HG03439 (cell line): ENCODE data around the gene COL15A1.

Source experiments
- ATAC-seq: cut with Tn5 transposase; IDR thresholded peaks from one replicate; pipeline ENCODE4 v1.9.1; 2021; ENCODE audit warnings: mild to moderate bottlenecking, moderate library complexity; ENCODE audit not compliant: unreplicated experiment

COL15A1 gene

DNA sequence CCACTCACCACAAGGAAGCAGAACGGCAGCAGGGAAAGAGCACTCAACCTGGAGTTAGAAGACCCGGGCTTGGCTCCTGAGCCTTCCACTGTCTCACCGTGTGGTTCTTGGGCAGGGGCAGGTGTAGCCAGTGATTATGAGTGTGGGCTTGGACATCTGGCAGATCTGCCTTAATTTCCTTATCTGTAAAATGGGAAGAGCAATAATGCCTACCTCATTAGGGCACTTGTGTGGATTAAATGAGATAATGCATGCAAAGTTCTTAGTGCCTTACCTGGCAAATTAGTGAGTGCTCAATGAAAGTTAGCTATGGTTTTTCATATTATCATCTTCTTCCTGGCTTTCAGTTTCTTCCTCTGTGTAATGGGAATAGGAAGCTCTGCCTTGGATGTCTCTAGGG lies 28.1 kb upstream of the COL15A1 start:
- ATAC-seq = no peak

DNA sequence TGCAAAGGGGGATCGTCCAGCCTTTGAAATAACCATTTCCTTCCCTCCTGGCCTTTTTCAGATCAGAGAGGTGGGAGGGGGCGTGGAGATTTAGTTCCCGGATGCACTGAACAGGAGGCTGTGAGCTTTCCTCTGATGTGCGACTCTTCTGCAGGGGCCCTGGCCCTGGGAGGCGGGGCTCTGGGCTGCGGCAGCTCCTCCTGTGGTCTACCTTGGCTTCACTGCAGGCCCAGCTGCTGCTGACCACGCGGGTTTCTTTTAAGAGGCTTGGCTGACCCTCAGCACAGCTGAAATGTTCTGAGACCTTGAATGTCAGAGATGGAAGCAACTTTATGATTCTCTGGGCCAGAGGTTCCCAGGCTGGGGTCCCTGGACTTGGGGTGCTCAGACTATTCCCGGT lies 27.0 kb upstream of the COL15A1 start:
- no peak for ATAC-seq

DNA sequence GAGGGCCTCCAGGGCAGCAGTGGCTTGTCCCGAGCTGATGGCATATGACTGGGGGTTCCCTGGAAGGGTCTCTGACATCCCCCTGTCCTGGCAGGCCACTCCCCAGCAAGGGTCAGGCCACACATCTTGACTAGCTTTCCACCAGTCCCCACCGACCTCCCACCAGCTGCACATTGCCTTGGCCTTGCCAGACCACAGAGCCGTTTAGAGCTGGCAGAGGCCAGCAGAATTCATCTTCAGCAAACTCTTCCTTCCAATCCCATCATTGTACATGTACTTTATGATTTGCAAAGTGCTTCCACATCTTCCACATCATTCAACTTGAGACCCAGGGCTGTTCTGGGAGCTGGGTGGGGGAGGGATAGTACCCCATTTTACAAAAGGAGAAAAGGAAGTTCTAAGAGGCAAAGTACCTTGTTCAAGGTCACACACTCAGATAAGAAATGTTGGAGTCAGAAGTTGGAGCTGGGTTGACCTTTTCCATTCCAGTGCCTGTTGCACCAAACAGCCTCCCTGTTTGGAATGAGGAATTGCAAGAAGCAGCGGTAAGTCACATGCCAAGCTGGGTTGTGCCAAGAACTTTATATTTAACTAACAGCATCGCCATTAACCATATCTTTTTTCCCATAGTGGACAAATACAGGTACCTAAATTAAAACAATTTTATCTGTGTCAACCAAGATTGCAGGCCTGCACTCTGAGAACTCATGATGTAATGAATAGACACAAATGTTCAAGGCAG lies 25.8 kb upstream of the COL15A1 start:
- no peak for ATAC-seq

DNA sequence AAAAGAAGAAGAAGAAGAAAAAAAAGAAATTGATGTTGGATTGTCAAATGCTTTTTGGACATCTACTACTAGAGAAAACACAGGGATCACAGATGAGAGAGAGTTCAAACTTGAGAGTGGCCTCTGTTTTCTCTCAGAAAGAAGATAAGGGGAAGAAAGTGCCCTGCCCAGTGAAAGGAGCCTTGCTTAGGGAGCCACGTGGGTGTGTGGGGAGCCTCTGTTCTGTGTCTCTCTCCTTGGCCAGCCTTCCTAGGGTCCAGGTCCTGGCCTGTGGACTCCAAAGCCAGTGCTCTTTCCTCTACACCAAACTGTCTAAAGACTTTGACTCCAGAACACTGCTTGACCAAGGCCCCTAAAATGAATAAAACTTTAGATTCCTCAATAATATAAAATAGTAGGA lies 22.0 kb upstream of the COL15A1 start:
- no peak for ATAC-seq

DNA sequence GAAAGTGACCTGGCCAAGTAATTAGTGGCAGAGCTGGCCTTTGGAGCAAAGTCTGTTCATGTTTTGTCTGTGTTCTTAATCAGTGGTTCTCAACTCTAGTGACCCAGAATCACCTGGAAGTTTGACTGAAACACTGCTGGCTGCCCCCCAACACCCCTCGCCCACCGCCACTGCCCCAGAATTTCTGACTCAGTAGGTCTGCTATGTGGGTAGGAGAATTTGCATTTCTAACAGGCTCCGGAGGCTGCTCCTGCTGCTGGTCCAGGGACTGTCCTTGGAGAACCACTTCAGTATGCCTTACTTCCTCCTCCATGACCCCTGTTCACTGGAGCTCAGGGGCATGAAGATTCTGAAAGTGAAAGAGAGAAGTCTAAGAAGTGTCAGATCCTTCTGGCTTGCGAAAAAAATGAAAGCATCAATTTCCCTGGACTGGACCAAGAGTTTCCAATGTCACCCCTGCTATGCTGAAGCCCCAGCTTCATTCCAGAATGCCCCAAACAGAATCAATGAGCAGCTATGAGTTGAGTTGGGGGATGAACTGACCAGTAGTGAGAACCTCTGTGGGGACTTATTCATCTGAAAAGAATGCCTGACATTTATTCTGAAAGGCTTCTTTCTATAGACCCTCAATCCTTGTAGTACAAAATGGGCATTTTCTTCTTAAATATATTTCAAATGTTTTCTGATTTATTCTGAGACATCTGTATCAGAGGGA lies 20.8 kb upstream of the COL15A1 start:
- ATAC-seq = no peak

DNA sequence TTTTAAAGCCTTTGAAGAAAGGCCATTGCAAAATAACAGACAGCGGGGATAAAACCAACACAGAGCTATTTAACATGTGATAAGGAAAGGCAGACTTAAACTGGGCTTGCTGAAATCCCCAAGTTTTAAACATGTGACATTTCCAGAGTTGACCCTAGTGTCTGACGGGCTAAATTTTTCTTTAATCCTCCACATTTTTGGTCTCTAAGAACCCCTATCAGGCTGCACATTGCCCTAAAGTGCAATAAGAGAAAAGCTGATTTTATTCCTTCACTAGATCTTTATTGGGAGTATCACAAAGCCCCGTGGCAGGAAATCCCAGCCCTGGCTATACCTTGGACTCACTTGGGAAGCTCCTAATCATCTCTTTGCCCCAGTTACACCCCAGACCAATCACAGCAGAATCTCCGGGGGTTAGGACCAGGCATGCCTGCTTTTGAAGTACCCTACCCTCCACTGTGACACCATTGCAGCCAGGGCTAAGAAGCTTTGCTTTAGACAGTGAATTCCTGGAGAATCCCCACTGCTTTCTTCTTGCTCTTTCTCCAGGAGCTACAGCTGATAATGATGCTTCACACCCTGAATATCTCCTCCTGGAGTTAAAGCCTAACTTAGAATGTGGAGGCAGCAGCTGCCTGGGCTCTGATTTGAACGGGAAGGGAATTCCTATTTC lies 20.1 kb upstream of the COL15A1 start:
- no peak for ATAC-seq

DNA sequence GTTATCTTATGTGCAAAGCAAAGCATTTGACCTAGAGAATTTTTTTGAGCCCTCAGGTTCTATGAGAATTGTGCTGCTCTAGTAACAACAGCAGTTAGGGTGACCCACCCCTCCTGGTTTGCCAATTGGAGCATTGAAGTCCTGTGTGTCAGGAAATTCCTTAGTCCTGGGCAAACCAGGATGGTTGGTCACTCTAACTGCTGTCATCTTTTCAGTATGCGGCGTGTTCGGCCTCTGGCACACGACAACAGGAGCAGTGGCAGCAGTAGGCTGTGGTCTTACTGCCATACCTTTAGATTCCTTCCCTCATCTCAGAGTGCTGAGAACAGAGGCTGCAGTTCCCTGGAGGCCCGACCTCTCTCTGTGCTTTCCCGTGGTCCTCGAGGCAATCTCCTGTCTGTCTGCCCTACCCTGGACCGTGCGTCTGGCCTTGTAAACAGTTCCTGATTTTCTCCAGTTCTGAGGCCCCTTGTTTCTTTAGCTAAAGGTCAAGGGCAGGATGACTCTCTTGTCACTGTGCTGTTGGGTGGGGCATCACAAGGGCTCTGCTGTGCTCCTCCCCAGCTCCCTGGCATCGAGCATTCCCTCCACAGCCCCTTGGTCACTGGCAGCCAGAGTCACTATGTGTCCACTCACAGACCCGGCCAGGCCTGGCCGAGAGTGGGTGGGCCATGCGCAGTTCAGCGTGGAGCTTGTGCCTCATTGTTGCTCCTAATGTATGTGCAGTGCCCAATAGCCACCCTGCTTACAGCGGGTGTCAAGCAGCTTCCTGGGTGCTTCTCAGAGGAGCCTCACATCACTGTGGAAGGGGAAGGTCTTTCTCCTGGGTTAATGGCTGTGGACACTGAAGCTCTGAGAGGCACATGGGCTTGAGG lies 18.5 kb upstream of the COL15A1 start:
- no peak for ATAC-seq

DNA sequence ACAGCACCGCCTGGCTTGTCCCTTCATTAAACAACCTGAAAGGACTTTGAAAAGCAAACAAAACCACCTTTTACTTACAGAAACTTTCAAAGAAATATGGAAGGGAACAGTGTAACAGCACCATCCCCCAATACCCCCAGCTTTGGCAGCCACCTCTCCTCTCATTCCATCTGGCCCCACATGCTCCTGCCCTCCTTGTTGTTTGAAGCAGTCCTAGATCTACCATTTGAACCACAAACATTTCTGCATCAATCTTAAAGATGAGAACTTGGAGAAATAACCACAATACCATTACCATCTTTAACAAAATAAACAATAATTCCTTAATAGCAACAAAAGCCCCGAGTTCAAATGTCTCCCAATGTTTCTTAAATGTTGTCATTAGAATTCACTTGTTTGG lies 17.8 kb upstream of the COL15A1 start:
- ATAC-seq = no peak

DNA sequence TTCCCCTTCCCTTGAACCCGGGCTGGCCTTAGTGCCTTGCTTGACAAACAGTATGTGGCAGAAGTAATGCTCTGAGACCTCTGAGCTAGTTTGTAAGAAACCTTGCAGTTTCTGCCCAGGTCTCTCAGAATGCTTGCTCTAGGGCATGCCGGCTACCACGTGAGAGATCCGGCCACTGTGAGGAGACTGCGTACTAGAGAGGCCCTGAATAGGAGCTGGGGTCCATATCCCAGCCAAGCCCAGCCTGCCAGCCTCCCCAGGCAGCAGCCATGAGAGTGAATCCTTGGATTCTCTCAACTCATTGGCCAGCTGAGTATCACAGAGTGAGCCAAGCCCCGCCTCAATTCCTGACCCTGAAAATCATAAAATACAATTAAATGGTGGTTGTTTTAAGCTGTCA lies 16.0 kb upstream of the COL15A1 start:
- no peak for ATAC-seq

DNA sequence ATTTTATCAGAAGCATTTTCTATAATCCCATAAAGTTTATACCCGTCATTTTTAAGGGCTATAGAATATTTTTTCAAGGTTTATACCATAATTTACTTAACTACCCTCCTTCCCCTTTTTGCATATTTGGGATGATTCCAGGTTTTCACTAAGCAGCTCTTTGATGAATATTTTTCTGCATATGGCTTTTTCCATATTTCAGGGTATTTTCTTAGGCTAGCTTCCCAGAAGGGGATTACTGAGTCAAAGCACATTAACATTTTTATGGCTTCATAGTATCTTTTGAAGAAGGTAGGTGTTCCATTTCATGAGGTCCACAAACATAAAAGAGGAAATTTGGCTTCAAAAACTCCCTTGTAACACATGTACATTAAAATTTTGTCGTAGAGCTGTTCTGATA lies 14.6 kb upstream of the COL15A1 start:
- no peak for ATAC-seq

DNA sequence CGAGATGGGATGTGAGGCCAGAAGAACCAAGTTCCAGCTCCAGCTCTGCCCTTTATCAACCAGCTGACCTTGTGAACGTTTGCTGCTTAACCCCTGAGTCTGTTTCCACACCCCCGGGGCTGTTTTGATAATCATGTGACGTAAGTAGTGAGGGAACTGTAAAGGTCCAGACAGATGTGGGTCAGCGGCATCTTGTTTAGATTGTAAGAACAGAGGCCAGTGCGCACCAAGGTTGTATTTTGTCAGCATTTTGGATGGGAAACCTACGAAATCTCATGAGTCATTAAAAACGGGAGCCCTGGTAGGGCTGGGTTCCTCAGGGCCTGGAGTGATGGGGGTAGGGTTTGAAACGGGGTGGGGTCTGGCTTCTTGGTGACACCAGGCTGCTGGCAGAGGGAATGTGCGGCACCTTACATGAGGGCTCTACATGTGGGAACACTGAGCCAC lies 13.8 kb upstream of the COL15A1 start:
- no peak for ATAC-seq

DNA sequence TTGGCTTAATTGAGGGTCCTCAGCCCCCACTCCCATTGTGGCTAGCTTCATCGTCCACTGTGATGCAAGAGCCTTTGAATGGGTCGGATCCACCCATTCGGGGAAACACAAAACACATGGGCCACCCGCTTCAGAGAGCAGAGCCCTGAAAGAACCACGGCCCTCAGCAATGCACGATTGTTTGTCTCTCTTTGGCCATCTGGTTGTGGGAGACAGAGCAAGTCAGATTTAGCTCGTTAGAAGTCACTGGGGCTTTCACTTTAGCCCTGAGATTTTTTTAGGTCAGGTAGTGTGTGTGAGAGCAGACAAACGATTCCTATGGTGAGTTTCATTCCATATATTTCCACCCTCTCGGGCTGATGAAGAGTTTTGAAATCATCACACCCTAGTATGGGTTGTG lies 12.9 kb upstream of the COL15A1 start:
- ATAC-seq = no peak

DNA sequence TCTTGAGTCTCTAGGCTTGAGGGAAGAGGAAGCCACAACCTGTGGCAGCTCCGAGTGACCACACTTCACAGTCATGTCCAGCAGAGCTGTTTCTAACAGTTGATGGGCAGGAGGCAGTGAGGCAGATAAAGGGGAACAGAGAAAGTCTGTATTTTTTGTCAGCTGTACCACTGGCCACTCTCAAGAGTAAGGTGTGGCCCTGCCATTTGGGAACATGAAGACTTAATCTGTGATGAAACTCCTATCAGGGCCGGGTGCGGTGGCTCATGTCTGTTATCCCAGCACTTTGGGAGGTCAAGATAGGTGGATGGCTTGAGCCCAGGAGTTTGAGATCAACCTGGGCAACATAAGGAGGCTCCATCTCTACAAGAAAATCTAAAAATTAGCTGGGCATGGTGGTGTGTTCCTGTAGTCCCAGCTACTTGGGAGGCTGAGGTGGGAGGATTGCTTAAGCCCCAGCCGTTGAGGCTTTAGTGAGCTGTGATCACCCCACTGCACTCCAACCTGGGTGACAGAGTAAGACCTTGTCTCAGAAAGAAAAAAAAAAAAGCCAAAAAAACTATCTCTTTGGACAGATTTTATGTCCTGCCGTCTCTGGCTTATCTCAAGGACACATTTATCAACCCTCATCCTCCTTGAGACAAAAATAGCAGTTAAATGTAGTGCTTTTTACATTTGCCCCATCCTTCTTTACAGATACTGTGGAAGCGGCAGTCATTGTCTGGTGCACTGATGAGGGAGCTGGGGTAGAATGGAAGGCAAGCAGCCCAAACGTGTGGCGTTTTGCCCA lies 11.9 kb upstream of the COL15A1 start:
- ATAC-seq = no peak

DNA sequence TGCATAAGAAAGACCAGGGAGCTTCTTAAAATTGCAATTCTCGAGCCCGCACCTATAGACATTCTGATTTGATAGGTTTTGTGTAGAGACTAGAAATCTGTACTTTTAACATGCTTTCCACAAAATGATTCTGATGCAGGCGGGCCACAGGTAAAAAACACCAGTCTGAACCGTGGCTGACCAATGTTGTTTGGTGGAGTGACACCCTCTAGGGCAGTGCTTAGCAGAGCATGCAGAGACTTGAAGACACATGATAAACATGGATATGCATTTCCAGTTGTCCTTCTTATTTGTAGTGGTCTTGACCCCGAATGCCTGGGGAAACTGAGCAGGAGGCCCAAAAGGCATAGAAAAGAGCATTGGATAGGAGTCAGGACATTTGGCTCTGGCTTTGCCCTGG lies 10.5 kb upstream of the COL15A1 start:
- ATAC-seq = no peak

DNA sequence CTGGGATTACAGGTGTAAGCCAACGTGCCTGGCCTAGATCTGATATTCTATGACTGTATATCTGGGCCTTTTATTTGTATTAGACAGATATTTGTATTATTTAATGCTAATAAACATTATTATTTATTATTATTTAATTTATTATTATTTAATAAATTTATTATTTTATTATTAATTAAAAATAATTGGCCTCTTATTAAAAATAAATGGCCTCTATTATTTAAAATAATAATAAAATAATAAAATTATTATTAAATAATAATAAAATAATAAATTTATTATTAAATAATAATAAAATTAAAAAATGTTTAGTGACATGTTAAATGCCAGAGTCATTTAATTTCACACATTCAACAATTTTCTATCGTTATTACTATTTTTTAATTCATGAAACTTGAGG lies 9.8 kb upstream of the COL15A1 start:
- ATAC-seq = no peak

DNA sequence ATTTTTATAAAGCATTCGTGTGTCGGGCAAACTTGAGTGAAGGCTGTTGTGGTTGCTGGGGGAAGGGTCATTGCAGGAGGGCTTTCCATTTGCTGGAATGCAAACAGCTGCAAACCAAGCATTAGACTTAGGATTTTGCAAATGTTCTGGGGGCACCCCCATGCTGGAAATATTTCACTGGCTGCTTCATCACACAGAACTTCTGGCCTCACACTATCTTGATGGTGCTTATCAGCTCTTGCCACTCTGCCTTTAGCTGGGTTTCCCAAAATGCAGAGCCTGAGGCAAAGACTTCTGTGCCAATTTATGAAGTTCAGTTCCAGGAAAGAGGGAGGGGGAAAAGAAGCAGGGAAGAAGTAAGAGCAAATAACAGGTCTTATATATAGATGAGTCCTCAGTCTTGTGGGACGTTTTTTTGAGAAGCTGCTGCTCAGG lies 8.6 kb upstream of the COL15A1 start:
- ATAC-seq = no peak

DNA sequence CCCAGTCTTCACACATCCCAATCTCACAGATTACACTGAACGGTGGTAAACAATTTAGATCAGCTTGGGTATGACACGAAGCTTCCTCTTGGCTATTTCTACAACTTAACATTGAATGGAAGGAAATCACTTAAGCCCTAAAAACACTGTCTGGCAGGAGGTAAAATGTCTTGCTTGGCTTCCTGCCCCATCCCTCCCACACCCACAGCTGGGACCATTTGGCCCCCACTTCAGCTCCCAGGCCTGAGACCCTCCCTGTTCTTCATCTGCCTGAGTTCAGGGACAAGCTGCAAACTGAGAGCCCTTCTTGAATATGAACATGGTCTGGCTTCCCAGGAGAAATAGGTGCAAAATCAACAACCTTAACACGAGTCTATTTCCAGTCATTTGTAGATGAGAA lies 3.4 kb upstream of the COL15A1 start:
- no peak for ATAC-seq

DNA sequence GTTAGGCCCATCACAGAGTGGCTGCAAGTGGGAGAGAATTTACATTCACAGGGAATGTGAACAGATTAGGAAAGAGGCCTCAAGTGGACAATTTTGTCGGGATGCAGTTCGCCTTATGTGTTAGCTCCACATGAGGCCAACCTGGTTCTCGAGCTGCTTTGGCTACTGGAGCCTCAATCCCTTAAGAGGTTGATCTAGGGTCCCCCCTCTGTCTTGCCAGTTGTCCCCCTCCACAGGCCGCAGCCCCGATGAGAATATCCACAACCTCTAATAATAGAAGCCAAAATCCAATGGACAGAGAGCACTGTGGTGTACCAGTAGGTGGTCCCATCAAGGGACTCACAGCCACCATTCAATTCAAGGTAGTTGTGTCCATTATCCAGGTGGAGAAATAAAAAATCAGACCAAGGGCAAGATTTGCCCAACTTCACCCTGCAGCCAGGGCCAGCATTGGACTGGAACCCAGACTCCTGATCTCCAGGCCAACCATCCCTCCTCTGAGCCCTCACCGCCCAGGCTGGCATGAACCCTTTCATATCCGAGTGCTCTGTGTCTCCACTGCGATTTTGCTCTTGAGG lies 1.7 kb upstream of the COL15A1 start:
- ATAC-seq = no peak

DNA sequence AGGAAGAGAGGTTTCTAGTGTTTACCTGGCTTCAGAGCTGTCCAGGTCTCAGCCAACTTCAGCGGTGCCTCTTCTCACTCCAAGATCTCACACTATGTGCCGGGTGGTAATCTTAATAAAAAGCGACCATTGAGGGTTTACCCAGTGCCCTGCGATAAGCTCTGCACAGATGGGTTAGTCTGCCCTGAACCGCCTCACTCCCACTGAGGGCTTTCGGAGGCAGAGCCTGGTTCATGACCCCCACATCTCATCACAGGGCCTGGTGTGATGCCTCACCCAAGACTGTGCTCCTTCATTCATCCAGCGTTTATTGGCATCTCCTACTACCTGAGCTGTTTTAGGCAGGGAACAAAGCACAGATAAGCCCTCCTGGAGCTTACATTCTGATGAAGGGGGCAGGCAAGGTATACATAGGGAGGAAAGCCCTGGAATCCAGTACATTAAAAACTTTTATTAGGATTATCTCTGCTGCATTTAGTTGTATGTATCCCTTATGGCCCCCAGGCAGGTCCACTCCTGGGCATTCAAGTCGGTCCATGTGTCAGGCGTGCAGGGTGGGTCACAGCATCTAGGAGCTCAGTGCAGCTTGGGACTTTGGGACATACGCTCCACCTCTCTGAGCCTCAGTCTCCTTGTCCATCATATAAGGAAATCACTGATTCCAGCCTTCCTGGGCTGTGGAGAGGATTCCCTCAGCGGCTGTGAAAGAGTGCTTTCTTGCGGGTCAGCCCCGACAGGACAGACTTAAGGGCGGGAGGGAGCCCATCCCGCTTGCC lies 613 bp upstream of the COL15A1 start:
- no peak for ATAC-seq
